ENCODE results near the gene DLD. TPM values are rescaled to one million over a fixed set of nuclear protein-coding genes. Genes with fewer than 3 reads are reported as not detected.
"Not testable (repeated sequence)": the region's sequence is repeated elsewhere in the genome, so short reads cannot be mapped to it uniquely, and the experiment has no call there.

Gene DLD
- total RNA-seq, 1 experiment from 2014 or later, result 88.8 TPM

DNA sequence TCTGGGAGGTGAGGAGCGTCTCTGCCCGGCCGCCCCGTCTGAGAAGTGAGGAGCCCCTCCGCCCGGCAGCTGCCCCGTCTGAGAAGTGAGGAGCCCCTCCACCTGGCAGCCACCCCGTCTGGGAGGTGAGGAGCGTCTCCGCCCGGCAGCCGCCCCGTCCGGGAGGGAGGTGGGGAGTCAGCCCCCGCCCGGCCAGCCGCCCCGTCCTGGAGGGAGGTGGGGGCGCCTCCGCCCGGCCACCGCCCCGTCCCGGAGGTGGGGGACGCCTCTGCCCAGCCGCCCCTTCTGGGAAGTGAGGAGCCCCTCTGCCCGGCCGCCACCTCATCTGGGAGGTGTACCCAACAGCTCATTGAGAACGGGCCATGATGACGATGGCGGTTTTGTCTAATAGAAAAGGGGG, 42.8 kb upstream of the DLD start:
- in situ Hi-C loops (cut with HindIII; ENCODE audit: low pct_unique_long_range_greater_than_20kb, low sequenced_read_pairs); H3K4me1 ChIP-seq (ENCODE audit: control insufficient read depth, insufficient read depth, low read length); POLR2A ChIA-PET; intact Hi-C loops (cut with micrococcal nuclease; ENCODE audit: unreplicated experiment); H3K9me3 ChIP-seq (ENCODE audit: control insufficient read depth, insufficient read depth, low read depth, low read length); CTCF ChIA-PET; H3K4me3 ChIP-seq (ENCODE audit: low read depth in 2 of 2, low read length in 2 of 2); H3K27me3 ChIP-seq (ENCODE audit: control insufficient read depth, insufficient read depth, low read length); H3K36me3 ChIP-seq (ENCODE audit: control insufficient read depth, insufficient read depth, low read length); DNase-seq (ENCODE audit: low read depth, low spot score); BruUV-seq (replicated peaks); H3K27ac ChIP-seq (ENCODE audit: low read length); ATAC-seq: not testable (repeated sequence)

DNA sequence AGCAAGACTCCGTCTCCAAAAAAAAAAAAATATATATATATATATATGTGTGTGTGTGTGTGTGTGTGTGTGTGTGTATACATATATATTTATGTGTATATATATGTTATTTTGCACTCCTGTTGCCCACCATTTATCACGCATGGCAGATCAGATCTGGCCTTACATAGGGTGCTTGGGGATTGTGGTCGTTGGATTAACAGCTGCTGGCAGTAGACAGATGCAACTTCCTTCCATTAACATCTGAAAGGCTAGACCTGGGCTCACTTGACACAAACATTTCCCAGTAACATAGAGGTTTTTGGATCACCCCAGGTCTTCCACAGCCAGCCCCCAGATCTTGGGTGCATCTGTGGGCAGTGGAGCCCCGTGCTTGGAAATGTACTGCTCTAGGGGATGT, 40.8 kb upstream of the DLD start:
- no peak for DNase-seq (ENCODE audit: low read depth, low spot score)
- Histone ChIP-seq H3K4me1 (ENCODE audit: control insufficient read depth, insufficient read depth, low read length) (no peaks in the 10 kb centered on the region), H3K36me3 (ENCODE audit: control insufficient read depth, insufficient read depth, low read length) (no peaks in the 10 kb centered on the region), H3K27me3 (ENCODE audit: control insufficient read depth, insufficient read depth, low read length) (peaks cover 5% of the 10 kb centered on the region; the same call in 1 of the 2 replicates), H3K9me3 (ENCODE audit: control insufficient read depth, insufficient read depth, low read depth, low read length) (no peaks in the 10 kb centered on the region), H3K27ac (ENCODE audit: low read length) (no peak overlapping the region), H3K4me3 (ENCODE audit: low read depth in 2 of 2, low read length in 2 of 2) (no peak overlapping the region)
- intact Hi-C loops (cut with micrococcal nuclease; ENCODE audit: unreplicated experiment) (no loop called here), in situ Hi-C loops (cut with HindIII; ENCODE audit: low pct_unique_long_range_greater_than_20kb, low sequenced_read_pairs) (no loop called here)
- ChIA-PET POLR2A (no interaction called here), CTCF (no interaction called here)
- TF ChIP-seq, protein P1, sequence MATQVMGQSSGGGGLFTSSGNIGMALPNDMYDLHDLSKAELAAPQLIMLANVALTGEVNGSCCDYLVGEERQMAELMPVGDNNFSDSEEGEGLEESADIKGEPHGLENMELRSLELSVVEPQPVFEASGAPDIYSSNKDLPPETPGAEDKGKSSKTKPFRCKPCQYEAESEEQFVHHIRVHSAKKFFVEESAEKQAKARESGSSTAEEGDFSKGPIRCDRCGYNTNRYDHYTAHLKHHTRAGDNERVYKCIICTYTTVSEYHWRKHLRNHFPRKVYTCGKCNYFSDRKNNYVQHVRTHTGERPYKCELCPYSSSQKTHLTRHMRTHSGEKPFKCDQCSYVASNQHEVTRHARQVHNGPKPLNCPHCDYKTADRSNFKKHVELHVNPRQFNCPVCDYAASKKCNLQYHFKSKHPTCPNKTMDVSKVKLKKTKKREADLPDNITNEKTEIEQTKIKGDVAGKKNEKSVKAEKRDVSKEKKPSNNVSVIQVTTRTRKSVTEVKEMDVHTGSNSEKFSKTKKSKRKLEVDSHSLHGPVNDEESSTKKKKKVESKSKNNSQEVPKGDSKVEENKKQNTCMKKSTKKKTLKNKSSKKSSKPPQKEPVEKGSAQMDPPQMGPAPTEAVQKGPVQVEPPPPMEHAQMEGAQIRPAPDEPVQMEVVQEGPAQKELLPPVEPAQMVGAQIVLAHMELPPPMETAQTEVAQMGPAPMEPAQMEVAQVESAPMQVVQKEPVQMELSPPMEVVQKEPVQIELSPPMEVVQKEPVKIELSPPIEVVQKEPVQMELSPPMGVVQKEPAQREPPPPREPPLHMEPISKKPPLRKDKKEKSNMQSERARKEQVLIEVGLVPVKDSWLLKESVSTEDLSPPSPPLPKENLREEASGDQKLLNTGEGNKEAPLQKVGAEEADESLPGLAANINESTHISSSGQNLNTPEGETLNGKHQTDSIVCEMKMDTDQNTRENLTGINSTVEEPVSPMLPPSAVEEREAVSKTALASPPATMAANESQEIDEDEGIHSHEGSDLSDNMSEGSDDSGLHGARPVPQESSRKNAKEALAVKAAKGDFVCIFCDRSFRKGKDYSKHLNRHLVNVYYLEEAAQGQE (IDR thresholded peaks at IDR 0.05; ENCODE audit: insufficient read depth in 1 of 2, low read depth in 2 of 2, low read length in 1 of 2), result no peak
- TF ChIP-seq POLR2AphosphoS5 (IDR thresholded peaks at IDR 0.05; ENCODE audit: low read depth, low read length) (no peak), SIN3A (IDR thresholded peaks at IDR 0.05; ENCODE audit: borderline replicate concordance, insufficient read depth, low read depth, low read length) (no peak), TCF7L2 (IDR thresholded peaks at IDR 0.05; ENCODE audit: low read depth, low read length) (no peak)
- TF ChIP-seq, protein P2, sequence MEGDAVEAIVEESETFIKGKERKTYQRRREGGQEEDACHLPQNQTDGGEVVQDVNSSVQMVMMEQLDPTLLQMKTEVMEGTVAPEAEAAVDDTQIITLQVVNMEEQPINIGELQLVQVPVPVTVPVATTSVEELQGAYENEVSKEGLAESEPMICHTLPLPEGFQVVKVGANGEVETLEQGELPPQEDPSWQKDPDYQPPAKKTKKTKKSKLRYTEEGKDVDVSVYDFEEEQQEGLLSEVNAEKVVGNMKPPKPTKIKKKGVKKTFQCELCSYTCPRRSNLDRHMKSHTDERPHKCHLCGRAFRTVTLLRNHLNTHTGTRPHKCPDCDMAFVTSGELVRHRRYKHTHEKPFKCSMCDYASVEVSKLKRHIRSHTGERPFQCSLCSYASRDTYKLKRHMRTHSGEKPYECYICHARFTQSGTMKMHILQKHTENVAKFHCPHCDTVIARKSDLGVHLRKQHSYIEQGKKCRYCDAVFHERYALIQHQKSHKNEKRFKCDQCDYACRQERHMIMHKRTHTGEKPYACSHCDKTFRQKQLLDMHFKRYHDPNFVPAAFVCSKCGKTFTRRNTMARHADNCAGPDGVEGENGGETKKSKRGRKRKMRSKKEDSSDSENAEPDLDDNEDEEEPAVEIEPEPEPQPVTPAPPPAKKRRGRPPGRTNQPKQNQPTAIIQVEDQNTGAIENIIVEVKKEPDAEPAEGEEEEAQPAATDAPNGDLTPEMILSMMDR (IDR thresholded peaks at IDR 0.05), result no peak
- no TSS peak for BruUV-seq (replicated peaks)
- ATAC-seq, result no peak

DNA sequence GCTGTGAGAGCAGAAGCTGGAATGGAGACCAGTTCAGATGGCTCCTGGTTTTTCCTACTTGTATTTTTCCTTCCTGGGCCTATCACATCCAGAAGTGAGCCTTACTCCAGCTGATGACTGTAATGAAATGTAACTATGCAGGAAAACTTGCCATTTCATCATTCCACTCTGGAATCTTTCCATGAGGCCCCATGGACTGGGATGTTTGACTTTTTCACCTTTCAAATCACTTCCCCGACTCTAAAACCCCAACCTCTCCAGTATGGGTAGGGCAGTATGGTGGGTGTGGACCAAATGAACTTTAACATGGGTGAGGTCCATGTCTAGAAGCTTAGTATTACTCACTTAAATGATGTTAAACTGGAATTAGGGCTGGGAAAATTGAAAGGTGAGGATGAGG, 40.3 kb upstream of the DLD start:
- TF ChIP-seq SIN3A (IDR thresholded peaks at IDR 0.05; ENCODE audit: borderline replicate concordance, insufficient read depth, low read depth, low read length) (no peak), TCF7L2 (IDR thresholded peaks at IDR 0.05; ENCODE audit: low read depth, low read length) (no peak), POLR2AphosphoS5 (IDR thresholded peaks at IDR 0.05; ENCODE audit: low read depth, low read length) (no peak)
- TF ChIP-seq, protein P2 (IDR thresholded peaks at IDR 0.05), result no peak
- TF ChIP-seq, protein P1 (IDR thresholded peaks at IDR 0.05; ENCODE audit: insufficient read depth in 1 of 2, low read depth in 2 of 2, low read length in 1 of 2), result no peak
- ChIA-PET POLR2A (no interaction called here), CTCF (no interaction called here)
- ATAC-seq (no peak), DNase-seq (ENCODE audit: low read depth, low spot score) (no peak)
- H3K27ac ChIP-seq (ENCODE audit: low read length), result no peak overlapping the region
- in situ Hi-C loops (cut with HindIII; ENCODE audit: low pct_unique_long_range_greater_than_20kb, low sequenced_read_pairs) (no loop called here), intact Hi-C loops (cut with micrococcal nuclease; ENCODE audit: unreplicated experiment) (no loop called here)
- no TSS peak for BruUV-seq (replicated peaks)
- no peaks in the 10 kb centered on the region for H3K9me3 ChIP-seq (ENCODE audit: control insufficient read depth, insufficient read depth, low read depth, low read length)
- no peak overlapping the region for H3K4me3 ChIP-seq (ENCODE audit: low read depth in 2 of 2, low read length in 2 of 2)
- H3K4me1 ChIP-seq (ENCODE audit: control insufficient read depth, insufficient read depth, low read length), result no peaks in the 10 kb centered on the region
- H3K36me3 ChIP-seq (ENCODE audit: control insufficient read depth, insufficient read depth, low read length), result no peaks in the 10 kb centered on the region
- H3K27me3 ChIP-seq (ENCODE audit: control insufficient read depth, insufficient read depth, low read length), result peaks cover 5% of the 10 kb centered on the region; the same call in 1 of the 2 replicates
